Renal pelvis (tissue), 4 donors: ENCODE data around the gene SDC4. TPM values are rescaled to one million over a fixed set of nuclear protein-coding genes. Genes with fewer than 3 reads are reported as not detected.

Experiments
- DNase-seq: peaks from one replicate; pipeline ENCODE4 v3.0.0-alpha.2; 2013
- polyA plus RNA-seq, 3 donors: library from polyadenylated mRNA; unstranded; fragments of 120-200 nt; gene quantifications; one replicate each; pipeline ENCODE4 v1.2.1, GENCODE V29; 2013; ENCODE audit not compliant: insufficient read length in 3 of 3

SDC4 gene
- polyA plus RNA-seq, 3 donors, result 136 to 187 (median 157) TPM

GRCh38 chr20:45328451-45328850 is 19.8 kb downstream of the SDC4 start:
- no peak for DNase-seq

- DNase-seq, result no peak
Measured at GRCh38 chr20:45325371-45325770, 22.9 kb downstream of the SDC4 start.

GRCh38 chr20:45323731-45324130 is 24.5 kb downstream of the SDC4 start:
- no peak for DNase-seq

- no peak for DNase-seq
Measured at GRCh38 chr20:45322952-45323383, 25.3 kb downstream of the SDC4 start.

GRCh38 chr20:45320948-45321595 is 27.2 kb downstream of the SDC4 start:
- no peak for DNase-seq

- DNase-seq, result no peak
Measured at GRCh38 chr20:45318948-45319347, 29.3 kb downstream of the SDC4 start.

GRCh38 chr20:45318386-45318939 is 29.8 kb downstream of the SDC4 start:
- DNase-seq, result no peak

- DNase-seq, result no peak
Measured at GRCh38 chr20:45317826-45318225, 30.4 kb downstream of the SDC4 start.

GRCh38 chr20:45316150-45317080 is 31.8 kb downstream of the SDC4 start:
- DNase-seq, result no peak

- DNase-seq, result no peak
Measured at GRCh38 chr20:45315672-45316071, 32.6 kb downstream of the SDC4 start.

GRCh38 chr20:45313943-45314342 is 34.3 kb downstream of the SDC4 start:
- no peak for DNase-seq

GRCh38 chr20:45313065-45313695 is 35.0 kb downstream of the SDC4 start:
- DNase-seq, result no peak

- no peak for DNase-seq
Measured at GRCh38 chr20:45312241-45312640, 36.0 kb downstream of the SDC4 start.

GRCh38 chr20:45311589-45312211 is 36.5 kb downstream of the SDC4 start:
- DNase-seq, result no peak

- no peak for DNase-seq
Measured at GRCh38 chr20:45309075-45309474, 39.1 kb downstream of the SDC4 start.

GRCh38 chr20:45308117-45308778 is 40.0 kb downstream of the SDC4 start, which contains the start of gene MATN4:
Gene MATN4, minus strand, starts transcription at chr20:45308299. Its CDS starts 2,717 bp downstream, at chr20:45305582.
- no peak for DNase-seq

GRCh38 chr20:45307076-45307640 is 41.1 kb downstream of the SDC4 start:
- DNase-seq, result no peak

GRCh38 chr20:45306431-45306982 is 41.7 kb downstream of the SDC4 start, which contains the start of gene RBPJL:
Gene RBPJL, plus strand, starts transcription at chr20:45306840. Its CDS starts 83 bp downstream, at chr20:45306923.
- no peak for DNase-seq

GRCh38 chr20:45305262-45305661 is 43.0 kb downstream of the SDC4 start:
- DNase-seq, result no peak

GRCh38 chr20:45304464-45304999 is 43.7 kb downstream of the SDC4 start:
- DNase-seq, result no peak
